WTC11 (cell line): Measurements from ENCODE around the gene CLDN6.

Source experiments
- ESRRA ChIP-seq: sonication (generic); formaldehyde crosslinking; IDR thresholded peaks from 2 replicates; pipeline ENCODE4 v1.8.1; 2022; ENCODE audit warnings: mild to moderate bottlenecking, missing genetic modification reagents, borderline replicate concordance
- ETV6 ChIP-seq: sonication (generic); formaldehyde crosslinking; IDR thresholded peaks from 2 replicates; pipeline ENCODE4 v1.8.1; 2022; ENCODE audit warnings: mild to moderate bottlenecking, missing genetic modification reagents
- FOXJ3 ChIP-seq: sonication (generic); formaldehyde crosslinking; IDR thresholded peaks from 2 replicates; pipeline ENCODE4 v1.9.0; 2021; ENCODE audit warnings: missing genetic modification reagents, mild to moderate bottlenecking, borderline replicate concordance
- TP53 ChIP-seq: sonication (generic); formaldehyde crosslinking; IDR thresholded peaks from 2 replicates; pipeline ENCODE4 v1.8.1; 2023; ENCODE audit warnings: mild to moderate bottlenecking, missing genetic modification reagents
- TF ChIP-seq, protein P1 (sequence below): fragments of 200-600 bp; IDR thresholded peaks from 2 replicates; pipeline ENCODE4 v1.8.0; 2022; ENCODE audit warnings: antibody characterized with exemption
- TF ChIP-seq, protein P2 (sequence below): sonication (generic); formaldehyde crosslinking; IDR thresholded peaks from 2 replicates; pipeline ENCODE4 v1.8.1; 2022; ENCODE audit warnings: mild to moderate bottlenecking, missing genetic modification reagents, moderate library complexity, borderline replicate concordance

DNA sequence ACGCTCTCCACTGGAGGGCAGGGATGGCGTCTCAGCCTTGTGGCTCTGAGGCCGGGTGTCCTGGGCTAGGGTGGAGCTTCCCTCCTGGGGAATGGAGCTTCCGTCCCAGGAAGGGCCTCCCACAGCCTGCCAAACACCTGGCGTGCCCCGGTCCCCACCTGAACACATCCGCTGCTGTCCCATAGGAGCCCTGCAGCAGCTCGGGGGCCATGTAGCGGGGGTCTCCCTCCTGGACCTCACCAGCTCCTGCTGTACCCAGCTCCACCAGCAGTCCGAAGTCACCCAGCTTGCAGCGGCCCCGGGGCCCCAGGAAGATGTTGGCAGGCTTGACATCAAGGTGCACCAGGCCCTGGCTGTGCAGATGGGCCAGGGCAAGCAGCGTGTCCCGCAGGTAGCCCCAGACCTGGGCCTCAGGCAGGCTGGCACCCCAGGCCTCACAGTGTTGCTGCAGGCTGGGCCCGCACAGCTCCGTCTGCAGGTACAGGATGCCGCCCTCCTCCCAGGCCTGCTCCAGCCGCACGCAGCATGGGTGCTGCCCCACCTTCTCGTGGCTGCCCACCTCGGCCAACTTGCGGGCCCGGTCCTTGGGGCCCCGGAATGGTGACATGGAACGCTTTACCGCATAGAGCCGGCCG is 42.7 kb downstream of the CLDN6 start:
- TF ChIP-seq ETV6 (no peak), ESRRA (CRISPR knock-in tag) (no peak), FOXJ3 (CRISPR knock-in tag) (no peak), TP53 (CRISPR knock-in tag) (no peak)
- TF ChIP-seq, protein P1, sequence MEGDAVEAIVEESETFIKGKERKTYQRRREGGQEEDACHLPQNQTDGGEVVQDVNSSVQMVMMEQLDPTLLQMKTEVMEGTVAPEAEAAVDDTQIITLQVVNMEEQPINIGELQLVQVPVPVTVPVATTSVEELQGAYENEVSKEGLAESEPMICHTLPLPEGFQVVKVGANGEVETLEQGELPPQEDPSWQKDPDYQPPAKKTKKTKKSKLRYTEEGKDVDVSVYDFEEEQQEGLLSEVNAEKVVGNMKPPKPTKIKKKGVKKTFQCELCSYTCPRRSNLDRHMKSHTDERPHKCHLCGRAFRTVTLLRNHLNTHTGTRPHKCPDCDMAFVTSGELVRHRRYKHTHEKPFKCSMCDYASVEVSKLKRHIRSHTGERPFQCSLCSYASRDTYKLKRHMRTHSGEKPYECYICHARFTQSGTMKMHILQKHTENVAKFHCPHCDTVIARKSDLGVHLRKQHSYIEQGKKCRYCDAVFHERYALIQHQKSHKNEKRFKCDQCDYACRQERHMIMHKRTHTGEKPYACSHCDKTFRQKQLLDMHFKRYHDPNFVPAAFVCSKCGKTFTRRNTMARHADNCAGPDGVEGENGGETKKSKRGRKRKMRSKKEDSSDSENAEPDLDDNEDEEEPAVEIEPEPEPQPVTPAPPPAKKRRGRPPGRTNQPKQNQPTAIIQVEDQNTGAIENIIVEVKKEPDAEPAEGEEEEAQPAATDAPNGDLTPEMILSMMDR: no peak
- TF ChIP-seq, protein P2, sequence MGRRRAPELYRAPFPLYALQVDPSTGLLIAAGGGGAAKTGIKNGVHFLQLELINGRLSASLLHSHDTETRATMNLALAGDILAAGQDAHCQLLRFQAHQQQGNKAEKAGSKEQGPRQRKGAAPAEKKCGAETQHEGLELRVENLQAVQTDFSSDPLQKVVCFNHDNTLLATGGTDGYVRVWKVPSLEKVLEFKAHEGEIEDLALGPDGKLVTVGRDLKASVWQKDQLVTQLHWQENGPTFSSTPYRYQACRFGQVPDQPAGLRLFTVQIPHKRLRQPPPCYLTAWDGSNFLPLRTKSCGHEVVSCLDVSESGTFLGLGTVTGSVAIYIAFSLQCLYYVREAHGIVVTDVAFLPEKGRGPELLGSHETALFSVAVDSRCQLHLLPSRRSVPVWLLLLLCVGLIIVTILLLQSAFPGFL (CRISPR knock-in tag): no peak
